Smooth muscle cell (in vitro differentiated cells): ENCODE measurements around the gene RAB26. TPM values are rescaled to one million over a fixed set of nuclear protein-coding genes. Genes with fewer than 3 reads are reported as not detected.

ENCODE experiments used
- DNase-seq: peaks from one replicate; lab custom pipeline; 2025; ENCODE audit not compliant: unreplicated experiment; lab: John Stamatoyannopoulos, UW
- H2AFZ ChIP-seq: fragments of 200-600 bp; sonication (generic); 2 replicates; pipeline ENCODE4 v1.6.0; 2016; ENCODE audit warnings: antibody characterized with exemption, low read depth, mild to moderate bottlenecking
- H3F3A ChIP-seq: fragments of 200-600 bp; sonication (generic); 2 replicates; pipeline ENCODE4 v1.6.0; 2017; ENCODE audit warnings: antibody characterized with exemption, low read depth
- H3K27ac ChIP-seq: fragments of 200-600 bp; sonication (generic); 2 replicates; pipeline ENCODE4 v1.5.1; 2016; ENCODE audit warnings: low read depth, mild to moderate bottlenecking
- H3K27me3 ChIP-seq: fragments of 200-600 bp; sonication (generic); 2 replicates; pipeline ENCODE4 v1.6.1; 2016; ENCODE audit warnings: low read depth, mild to moderate bottlenecking
- H3K36me3 ChIP-seq: fragments of 200-600 bp; sonication (generic); 2 replicates; pipeline ENCODE4 v1.5.1; 2016; ENCODE audit warnings: low read depth
- H3K4me1 ChIP-seq: fragments of 200-600 bp; sonication (generic); 2 replicates; pipeline ENCODE4 v1.5.1; 2016; ENCODE audit warnings: low read depth
- H3K4me2 ChIP-seq: fragments of 200-600 bp; sonication (generic); 2 replicates; pipeline ENCODE4 v1.6.0; 2016; ENCODE audit warnings: mild to moderate bottlenecking
- H3K4me3 ChIP-seq: fragments of 200-600 bp; sonication (generic); 2 replicates; pipeline ENCODE4 v1.5.1; 2016; ENCODE audit warnings: mild to moderate bottlenecking
- H3K79me2 ChIP-seq: fragments of 200-600 bp; sonication (generic); 2 replicates; pipeline ENCODE4 v1.6.0; 2016; ENCODE audit warnings: low read depth, mild to moderate bottlenecking
- H3K9ac ChIP-seq: fragments of 200-600 bp; sonication (generic); 2 replicates; pipeline ENCODE4 v1.6.0; 2016; ENCODE audit warnings: low read depth
- H3K9me3 ChIP-seq: fragments of 200-600 bp; sonication (generic); replicated peaks from 2 replicates; pipeline ENCODE4 v1.5.1; 2016; ENCODE audit warnings: low read depth
- H4K20me1 ChIP-seq: fragments of 200-600 bp; sonication (generic); 2 replicates; pipeline ENCODE4 v1.6.0; 2016; ENCODE audit warnings: low read depth
- CTCF ChIP-seq: fragments of 200-600 bp; sonication (generic); IDR thresholded peaks from 2 replicates; pipeline ENCODE4 v1.5.1; 2017; ENCODE audit warnings: borderline replicate concordance, mild to moderate bottlenecking, antibody characterized with exemption; ENCODE audit not compliant: insufficient read depth, poor library complexity, severe bottlenecking
- WGBS: methylation state at CpG from one replicate; pipeline ENCODE4 v1.1.7; 2016; ENCODE audit warnings: low lambda C conversion rate; 5-methylcytosine and 5-hydroxymethylcytosine counted together
- polyA plus RNA-seq: library from polyadenylated mRNA; unstranded; fragments of >200 nt; fragmentation: Nextera tagmentation; extraction: Ambion mirVana; gene quantifications from 2 replicates; pipeline ENCODE4 v1.2.1, GENCODE V29; 2016
- total RNA-seq: library from RNA; depleted of rRNA; stranded (reverse); fragments of >200 nt; gene quantifications from 2 replicates; pipeline ENCODE4 v1.2.3, GENCODE V29; 2014

The RAB26 gene
- total and polyA plus RNA-seq, 2 experiments from 2014 or later = 1.3 TPM; not detected in 1

GRCh38 chr16:2179107-2179501 lies 30.7 kb downstream of the RAB26 start:
- H3K9ac ChIP-seq = no peak overlapping the region

DNA sequence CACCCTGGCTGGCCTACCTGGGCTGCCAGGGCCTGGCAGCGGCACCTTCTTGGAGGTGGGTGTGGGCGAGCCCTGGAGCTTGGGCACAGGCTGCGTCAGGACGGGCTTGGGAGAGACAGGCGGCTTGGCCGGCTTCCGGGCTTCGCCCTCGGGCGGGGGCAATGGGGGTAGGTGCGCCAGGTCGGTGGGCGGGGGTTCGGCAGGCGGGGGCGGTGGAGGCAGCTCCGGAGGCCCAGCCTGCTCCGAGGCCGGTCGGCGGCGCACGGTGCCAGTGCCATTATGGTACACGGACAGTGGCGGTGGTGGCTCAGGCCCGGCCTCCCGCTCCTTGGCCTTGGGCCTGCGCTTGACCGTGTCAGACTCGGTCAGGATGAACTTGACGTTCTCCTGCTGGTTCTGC lies 31.2 kb downstream of the RAB26 start:
- no peaks in the 10 kb centered on the region for H3K27me3 ChIP-seq
- H2AFZ ChIP-seq = no peak overlapping the region
- no peaks in the 10 kb centered on the region for H4K20me1 ChIP-seq
- no peak for TF ChIP-seq CTCF
- no peaks in the 10 kb centered on the region for H3K9me3 ChIP-seq
- WGBS = over 99% methylated on average over 25 of the region's 31 CpGs
- H3K27ac ChIP-seq = no peak overlapping the region
- H3K79me2 ChIP-seq = no peaks in the 10 kb centered on the region
- DNase-seq = no peak
- H3K4me1 ChIP-seq = no peaks in the 10 kb centered on the region
- H3K4me3 ChIP-seq = no peak overlapping the region
- H3K4me2 ChIP-seq = no peak overlapping the region
- no peaks in the 10 kb centered on the region for H3K36me3 ChIP-seq
- no peaks in the 10 kb centered on the region for H3F3A ChIP-seq
- H3K9ac ChIP-seq = no peak overlapping the region

More at GRCh38 chr16:2179107-2179501, 30.7 kb downstream of the RAB26 start:
- no peaks in the 10 kb centered on the region for H3K27me3 ChIP-seq
- no peak for TF ChIP-seq CTCF
- no peaks in the 10 kb centered on the region for H3K79me2 ChIP-seq
- no peaks in the 10 kb centered on the region for H4K20me1 ChIP-seq
- no peak overlapping the region for H3K27ac ChIP-seq
- no peaks in the 10 kb centered on the region for H3K4me1 ChIP-seq
- H3F3A ChIP-seq = no peaks in the 10 kb centered on the region
- H2AFZ ChIP-seq = no peak overlapping the region
- no peak overlapping the region for H3K4me2 ChIP-seq
- no peak overlapping the region for H3K4me3 ChIP-seq
- DNase-seq = no peak
- H3K36me3 ChIP-seq = no peaks in the 10 kb centered on the region
- H3K9me3 ChIP-seq = no peaks in the 10 kb centered on the region
- 73% methylated on average over 8 of the region's 50 CpGs for WGBS

GRCh38 chr16:2180461-2180860 lies 32.0 kb downstream of the RAB26 start:
- Histone ChIP-seq H3K9me3 (no peaks in the 10 kb centered on the region), H3F3A (no peaks in the 10 kb centered on the region), H3K4me1 (no peaks in the 10 kb centered on the region), H3K4me2 (no peak overlapping the region), H3K36me3 (no peaks in the 10 kb centered on the region), H3K79me2 (no peaks in the 10 kb centered on the region), H3K9ac (no peak overlapping the region), H3K4me3 (no peak overlapping the region), H3K27ac (no peak overlapping the region), H4K20me1 (no peaks in the 10 kb centered on the region), H3K27me3 (no peaks in the 10 kb centered on the region), H2AFZ (no peak overlapping the region)
- no peak for TF ChIP-seq CTCF
- whole genome bisulfite sequencing = 94% methylated on average over 18 of the region's 43 CpGs
- no peak for DNase-seq
